ENCODE data around the gene DDB1. TPM values are rescaled to one million over a fixed set of nuclear protein-coding genes. Genes with fewer than 3 reads are reported as not detected.

Gene DDB1
- total and polyA plus RNA-seq, 2 of the 13 experiments (the other 11 are each of a cell fraction or from before 2014, with no cell fraction given), result 217 to 266 TPM

DNA sequence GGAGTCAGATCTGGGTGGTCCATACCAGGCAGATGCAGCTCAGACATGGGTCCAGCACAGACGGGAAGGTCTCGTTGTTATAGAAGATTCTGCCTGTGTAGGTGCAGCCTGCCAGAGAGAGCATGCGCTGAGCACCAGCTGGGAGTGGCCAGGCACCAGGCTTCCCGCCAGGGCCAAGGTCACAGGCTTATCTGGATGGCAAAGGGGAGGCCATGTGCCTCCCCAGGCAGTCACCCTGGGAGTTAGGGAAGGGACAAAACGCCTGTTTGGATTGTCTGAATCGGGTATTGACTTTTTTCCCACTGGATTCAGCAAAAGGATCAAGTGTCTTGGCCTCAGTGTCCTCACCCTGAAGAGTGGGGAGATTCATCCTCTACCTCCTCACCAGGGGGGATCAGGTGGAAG is 65.5 kb downstream of the DDB1 start (continued):
- TF ChIP-seq, protein P1, sequence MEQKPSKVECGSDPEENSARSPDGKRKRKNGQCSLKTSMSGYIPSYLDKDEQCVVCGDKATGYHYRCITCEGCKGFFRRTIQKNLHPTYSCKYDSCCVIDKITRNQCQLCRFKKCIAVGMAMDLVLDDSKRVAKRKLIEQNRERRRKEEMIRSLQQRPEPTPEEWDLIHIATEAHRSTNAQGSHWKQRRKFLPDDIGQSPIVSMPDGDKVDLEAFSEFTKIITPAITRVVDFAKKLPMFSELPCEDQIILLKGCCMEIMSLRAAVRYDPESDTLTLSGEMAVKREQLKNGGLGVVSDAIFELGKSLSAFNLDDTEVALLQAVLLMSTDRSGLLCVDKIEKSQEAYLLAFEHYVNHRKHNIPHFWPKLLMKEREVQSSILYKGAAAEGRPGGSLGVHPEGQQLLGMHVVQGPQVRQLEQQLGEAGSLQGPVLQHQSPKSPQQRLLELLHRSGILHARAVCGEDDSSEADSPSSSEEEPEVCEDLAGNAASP (CRISPR knock-in tag; IDR thresholded peaks at IDR 0.05; ENCODE audit: borderline replicate concordance), result peak; percentile 59; the same call in 1 of the 2 replicates
- TF ChIP-seq, protein P2, sequence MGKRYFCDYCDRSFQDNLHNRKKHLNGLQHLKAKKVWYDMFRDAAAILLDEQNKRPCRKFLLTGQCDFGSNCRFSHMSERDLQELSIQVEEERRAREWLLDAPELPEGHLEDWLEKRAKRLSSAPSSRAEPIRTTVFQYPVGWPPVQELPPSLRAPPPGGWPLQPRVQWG (CRISPR knock-in tag; IDR thresholded peaks at IDR 0.05; ENCODE audit: borderline replicate concordance, low read depth), result no peak
- peak; percentile 47; the same call in 1 of the 2 replicates for TF ChIP-seq GATAD2A (CRISPR knock-in tag; IDR thresholded peaks at IDR 0.05)
- TF ChIP-seq, protein P3, sequence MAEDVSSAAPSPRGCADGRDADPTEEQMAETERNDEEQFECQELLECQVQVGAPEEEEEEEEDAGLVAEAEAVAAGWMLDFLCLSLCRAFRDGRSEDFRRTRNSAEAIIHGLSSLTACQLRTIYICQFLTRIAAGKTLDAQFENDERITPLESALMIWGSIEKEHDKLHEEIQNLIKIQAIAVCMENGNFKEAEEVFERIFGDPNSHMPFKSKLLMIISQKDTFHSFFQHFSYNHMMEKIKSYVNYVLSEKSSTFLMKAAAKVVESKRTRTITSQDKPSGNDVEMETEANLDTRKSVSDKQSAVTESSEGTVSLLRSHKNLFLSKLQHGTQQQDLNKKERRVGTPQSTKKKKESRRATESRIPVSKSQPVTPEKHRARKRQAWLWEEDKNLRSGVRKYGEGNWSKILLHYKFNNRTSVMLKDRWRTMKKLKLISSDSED (CRISPR knock-in tag; IDR thresholded peaks at IDR 0.05), result no peak
- no peak for TF ChIP-seq NONO (IDR thresholded peaks at IDR 0.05)
- TF ChIP-seq NONO (CRISPR knock-in tag; conservative IDR thresholded peaks at IDR 0.05), result no peak
- TF ChIP-seq IKZF4 (CRISPR knock-in tag; IDR thresholded peaks at IDR 0.05; ENCODE audit: borderline replicate concordance, low read depth, not compliant biosample characterization), result no peak
- TF ChIP-seq POLR2A (IDR thresholded peaks at IDR 0.05; ENCODE audit: insufficient read depth in 1 of 2, low read depth in 2 of 2, low read length in 2 of 2), result peak in 1 of 2 experiments; percentile 77; a peak in 2 of 4 replicates
- TF ChIP-seq, protein P4, sequence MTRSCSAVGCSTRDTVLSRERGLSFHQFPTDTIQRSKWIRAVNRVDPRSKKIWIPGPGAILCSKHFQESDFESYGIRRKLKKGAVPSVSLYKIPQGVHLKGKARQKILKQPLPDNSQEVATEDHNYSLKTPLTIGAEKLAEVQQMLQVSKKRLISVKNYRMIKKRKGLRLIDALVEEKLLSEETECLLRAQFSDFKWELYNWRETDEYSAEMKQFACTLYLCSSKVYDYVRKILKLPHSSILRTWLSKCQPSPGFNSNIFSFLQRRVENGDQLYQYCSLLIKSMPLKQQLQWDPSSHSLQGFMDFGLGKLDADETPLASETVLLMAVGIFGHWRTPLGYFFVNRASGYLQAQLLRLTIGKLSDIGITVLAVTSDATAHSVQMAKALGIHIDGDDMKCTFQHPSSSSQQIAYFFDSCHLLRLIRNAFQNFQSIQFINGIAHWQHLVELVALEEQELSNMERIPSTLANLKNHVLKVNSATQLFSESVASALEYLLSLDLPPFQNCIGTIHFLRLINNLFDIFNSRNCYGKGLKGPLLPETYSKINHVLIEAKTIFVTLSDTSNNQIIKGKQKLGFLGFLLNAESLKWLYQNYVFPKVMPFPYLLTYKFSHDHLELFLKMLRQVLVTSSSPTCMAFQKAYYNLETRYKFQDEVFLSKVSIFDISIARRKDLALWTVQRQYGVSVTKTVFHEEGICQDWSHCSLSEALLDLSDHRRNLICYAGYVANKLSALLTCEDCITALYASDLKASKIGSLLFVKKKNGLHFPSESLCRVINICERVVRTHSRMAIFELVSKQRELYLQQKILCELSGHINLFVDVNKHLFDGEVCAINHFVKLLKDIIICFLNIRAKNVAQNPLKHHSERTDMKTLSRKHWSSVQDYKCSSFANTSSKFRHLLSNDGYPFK (CRISPR knock-in tag; IDR thresholded peaks at IDR 0.05; ENCODE audit: borderline replicate concordance), result peak; percentile 38; the same call in 1 of the 2 replicates
- peak; percentile 45; the same call in 1 of the 2 replicates for TF ChIP-seq NR2F2 (IDR thresholded peaks at IDR 0.05; ENCODE audit: borderline replicate concordance, low read depth)
- TF ChIP-seq RXRA (CRISPR knock-in tag; IDR thresholded peaks at IDR 0.05), result peak; percentile 71; the same call in 1 of the 2 replicates
- TF ChIP-seq, protein P5, sequence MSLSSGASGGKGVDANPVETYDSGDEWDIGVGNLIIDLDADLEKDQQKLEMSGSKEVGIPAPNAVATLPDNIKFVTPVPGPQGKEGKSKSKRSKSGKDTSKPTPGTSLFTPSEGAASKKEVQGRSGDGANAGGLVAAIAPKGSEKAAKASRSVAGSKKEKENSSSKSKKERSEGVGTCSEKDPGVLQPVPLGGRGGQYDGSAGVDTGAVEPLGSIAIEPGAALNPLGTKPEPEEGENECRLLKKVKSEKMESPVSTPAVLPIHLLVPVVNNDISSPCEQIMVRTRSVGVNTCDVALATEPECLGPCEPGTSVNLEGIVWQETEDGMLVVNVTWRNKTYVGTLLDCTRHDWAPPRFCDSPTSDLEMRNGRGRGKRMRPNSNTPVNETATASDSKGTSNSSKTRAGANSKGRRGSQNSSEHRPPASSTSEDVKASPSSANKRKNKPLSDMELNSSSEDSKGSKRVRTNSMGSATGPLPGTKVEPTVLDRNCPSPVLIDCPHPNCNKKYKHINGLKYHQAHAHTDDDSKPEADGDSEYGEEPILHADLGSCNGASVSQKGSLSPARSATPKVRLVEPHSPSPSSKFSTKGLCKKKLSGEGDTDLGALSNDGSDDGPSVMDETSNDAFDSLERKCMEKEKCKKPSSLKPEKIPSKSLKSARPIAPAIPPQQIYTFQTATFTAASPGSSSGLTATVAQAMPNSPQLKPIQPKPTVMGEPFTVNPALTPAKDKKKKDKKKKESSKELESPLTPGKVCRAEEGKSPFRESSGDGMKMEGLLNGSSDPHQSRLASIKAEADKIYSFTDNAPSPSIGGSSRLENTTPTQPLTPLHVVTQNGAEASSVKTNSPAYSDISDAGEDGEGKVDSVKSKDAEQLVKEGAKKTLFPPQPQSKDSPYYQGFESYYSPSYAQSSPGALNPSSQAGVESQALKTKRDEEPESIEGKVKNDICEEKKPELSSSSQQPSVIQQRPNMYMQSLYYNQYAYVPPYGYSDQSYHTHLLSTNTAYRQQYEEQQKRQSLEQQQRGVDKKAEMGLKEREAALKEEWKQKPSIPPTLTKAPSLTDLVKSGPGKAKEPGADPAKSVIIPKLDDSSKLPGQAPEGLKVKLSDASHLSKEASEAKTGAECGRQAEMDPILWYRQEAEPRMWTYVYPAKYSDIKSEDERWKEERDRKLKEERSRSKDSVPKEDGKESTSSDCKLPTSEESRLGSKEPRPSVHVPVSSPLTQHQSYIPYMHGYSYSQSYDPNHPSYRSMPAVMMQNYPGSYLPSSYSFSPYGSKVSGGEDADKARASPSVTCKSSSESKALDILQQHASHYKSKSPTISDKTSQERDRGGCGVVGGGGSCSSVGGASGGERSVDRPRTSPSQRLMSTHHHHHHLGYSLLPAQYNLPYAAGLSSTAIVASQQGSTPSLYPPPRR (CRISPR knock-in tag; IDR thresholded peaks at IDR 0.05; ENCODE audit: borderline replicate concordance), result peak; percentile 74; the same call in 1 of the 2 replicates
- no peak for TF ChIP-seq ATAD3A (CRISPR knock-in tag; IDR thresholded peaks at IDR 0.05)
- TF ChIP-seq MEIS1 (CRISPR knock-in tag; IDR thresholded peaks at IDR 0.05; ENCODE audit: borderline replicate concordance), result no peak
- TF ChIP-seq, protein P6, sequence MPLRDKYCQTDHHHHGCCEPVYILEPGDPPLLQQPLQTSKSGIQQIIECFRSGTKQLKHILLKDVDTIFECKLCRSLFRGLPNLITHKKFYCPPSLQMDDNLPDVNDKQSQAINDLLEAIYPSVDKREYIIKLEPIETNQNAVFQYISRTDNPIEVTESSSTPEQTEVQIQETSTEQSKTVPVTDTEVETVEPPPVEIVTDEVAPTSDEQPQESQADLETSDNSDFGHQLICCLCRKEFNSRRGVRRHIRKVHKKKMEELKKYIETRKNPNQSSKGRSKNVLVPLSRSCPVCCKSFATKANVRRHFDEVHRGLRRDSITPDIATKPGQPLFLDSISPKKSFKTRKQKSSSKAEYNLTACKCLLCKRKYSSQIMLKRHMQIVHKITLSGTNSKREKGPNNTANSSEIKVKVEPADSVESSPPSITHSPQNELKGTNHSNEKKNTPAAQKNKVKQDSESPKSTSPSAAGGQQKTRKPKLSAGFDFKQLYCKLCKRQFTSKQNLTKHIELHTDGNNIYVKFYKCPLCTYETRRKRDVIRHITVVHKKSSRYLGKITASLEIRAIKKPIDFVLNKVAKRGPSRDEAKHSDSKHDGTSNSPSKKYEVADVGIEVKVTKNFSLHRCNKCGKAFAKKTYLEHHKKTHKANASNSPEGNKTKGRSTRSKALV (CRISPR knock-in tag; IDR thresholded peaks at IDR 0.05), result no peak; the same call in 1 of the 2 replicates
- no peak for TF ChIP-seq FOSL1 (CRISPR knock-in tag; IDR thresholded peaks at IDR 0.05; ENCODE audit: borderline replicate concordance)
- peak; percentile 45; the same call in 1 of the 2 replicates for TF ChIP-seq TBX2 (CRISPR knock-in tag; IDR thresholded peaks at IDR 0.05; ENCODE audit: borderline replicate concordance)
